H1 (cell line): ENCODE results near the gene TBC1D16. TPM values are rescaled to one million over a fixed set of nuclear protein-coding genes. Genes with fewer than 3 reads are reported as not detected.

ENCODE experiments used
- BRCA1 ChIP-seq: IDR thresholded peaks from 2 replicates; pipeline ENCODE4 v1.6.1; 2012; ENCODE audit warnings: low read depth, low read length, improper control_type of control experiment
- CHD2 ChIP-seq: IDR thresholded peaks from 2 replicates; pipeline ENCODE4 v1.6.1; 2012; ENCODE audit warnings: low read length, improper control_type of control experiment
- CHD7 ChIP-seq: fragments of 300-600 bp; sonication (generic); IDR thresholded peaks from 2 replicates; pipeline ENCODE4 v1.7.1; 2012; ENCODE audit warnings: low read length, moderate library complexity, mild to moderate bottlenecking, inconsistent platforms; ENCODE audit not compliant: insufficient replicate concordance
- KDM5A ChIP-seq: fragments of 200-600 bp; IDR thresholded peaks from 2 replicates; pipeline ENCODE4 v1.7.1; 2012; ENCODE audit warnings: mild to moderate bottlenecking, low read length, inconsistent platforms, mixed read lengths
- TAF1 ChIP-seq: IDR thresholded peaks from 2 replicates; pipeline ENCODE4 v1.6.1; 2011; ENCODE audit warnings: mild to moderate bottlenecking, low read depth, low read length
- USF2 ChIP-seq: IDR thresholded peaks from 2 replicates; pipeline ENCODE4 v1.6.1; 2011; ENCODE audit warnings: low read length, improper control_type of control experiment
- ZNF274 ChIP-seq: IDR thresholded peaks from 2 replicates; pipeline ENCODE4 v1.7.0; 2012; ENCODE audit warnings: low read length, borderline replicate concordance; ENCODE audit errors: extremely low read depth
- polyA plus RNA-seq, 7 experiments: library from polyadenylated mRNA; depleted of rRNA in 3 of 7; stranded (reverse) in 5 of 7; unstranded in 2 of 7; fragments of >200 nt in 5 of 7; fragments of 200-250 nt in 2 of 7; gene quantifications; 1 replicate in 5 of 7; 2 replicates in 1 of 7; 4 replicates in 1 of 7; pipeline versions ENCODE4 v1.2.1 to v1.2.3, GENCODE V29; 2011 to 2013; ENCODE audit warnings: missing spikeins in 2 of 7, mixed read lengths in 2 of 7
- total RNA-seq: library from RNA; stranded (reverse); fragmentation: NEBNext Ultra II Directional; extraction: Animal tissue kit (Norgen Biotek cat#: 25700); gene quantifications from 2 replicates; pipeline ENCODE4 v1.2.1, GENCODE V29; 2021

Gene TBC1D16
- total and polyA plus RNA-seq, 2 of the 8 experiments (the other 6 are each of a cell fraction or from before 2014, with no cell fraction given): 21.1 to 109 TPM

GRCh38 chr17:80008848-80009247, 26.8 kb downstream of the TBC1D16 start (continued):
- TF ChIP-seq CHD7 (no peak), USF2 (no peak), TAF1 (no peak), KDM5A (no peak), CHD2 (no peak), BRCA1 (no peak), ZNF274 (no peak)
